HG03558 (cell line): ENCODE results near the gene PHLDA2.

Source experiments
- ATAC-seq: cut with Tn5 transposase; IDR thresholded peaks from one replicate; pipeline ENCODE4 v1.9.1; 2021; ENCODE audit warnings: moderate number of reproducible peaks; ENCODE audit not compliant: unreplicated experiment; ENCODE audit errors: extremely low read depth

Gene PHLDA2, protein sequence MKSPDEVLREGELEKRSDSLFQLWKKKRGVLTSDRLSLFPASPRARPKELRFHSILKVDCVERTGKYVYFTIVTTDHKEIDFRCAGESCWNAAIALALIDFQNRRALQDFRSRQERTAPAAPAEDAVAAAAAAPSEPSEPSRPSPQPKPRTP

DNA sequence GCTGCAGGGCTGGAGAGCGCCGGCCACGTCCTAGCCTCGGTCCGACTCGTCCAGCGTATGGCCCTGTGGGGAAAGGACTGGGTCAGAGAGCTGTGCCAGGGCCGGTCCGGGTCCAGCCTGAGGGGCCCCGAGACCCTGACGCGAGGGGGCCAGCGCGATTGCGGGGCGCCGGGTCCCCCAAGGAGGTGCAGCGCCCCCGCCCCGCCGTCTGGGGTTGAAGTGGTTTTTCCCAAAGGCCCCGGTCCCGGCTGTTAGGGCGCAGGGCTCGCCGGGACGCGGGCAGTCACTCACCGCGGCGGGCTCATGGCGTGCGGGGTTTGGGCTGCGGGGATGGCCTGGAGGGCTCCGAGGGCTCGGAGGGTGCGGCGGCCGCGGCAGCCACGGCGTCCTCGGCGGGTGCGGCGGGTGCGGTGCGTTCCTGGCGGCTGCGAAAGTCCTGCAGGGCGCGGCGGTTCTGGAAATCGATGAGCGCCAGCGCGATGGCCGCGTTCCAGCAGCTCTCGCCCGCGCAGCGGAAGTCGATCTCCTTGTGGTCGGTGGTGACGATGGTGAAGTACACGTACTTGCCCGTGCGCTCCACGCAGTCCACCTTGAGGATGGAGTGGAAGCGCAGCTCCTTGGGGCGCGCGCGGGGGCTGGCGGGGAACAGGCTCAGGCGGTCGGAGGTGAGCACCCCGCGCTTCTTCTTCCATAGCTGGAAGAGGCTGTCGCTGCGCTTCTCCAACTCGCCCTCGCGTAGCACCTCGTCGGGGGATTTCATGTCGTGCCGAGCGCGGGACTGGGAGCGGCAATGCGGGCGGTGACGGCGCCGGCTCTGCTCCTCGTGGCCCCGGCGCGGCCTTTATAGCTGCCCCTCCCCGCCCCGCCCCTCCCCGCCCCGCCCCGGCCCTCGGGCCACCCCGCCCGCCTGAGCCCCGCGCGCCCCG is at the start of gene PHLDA2:
TSS of gene PHLDA2 (minus strand) at position 816 of the 926 bp plus-strand sequence. CDS start at position 760, 56 bp downstream.
- ATAC-seq = no peak

DNA sequence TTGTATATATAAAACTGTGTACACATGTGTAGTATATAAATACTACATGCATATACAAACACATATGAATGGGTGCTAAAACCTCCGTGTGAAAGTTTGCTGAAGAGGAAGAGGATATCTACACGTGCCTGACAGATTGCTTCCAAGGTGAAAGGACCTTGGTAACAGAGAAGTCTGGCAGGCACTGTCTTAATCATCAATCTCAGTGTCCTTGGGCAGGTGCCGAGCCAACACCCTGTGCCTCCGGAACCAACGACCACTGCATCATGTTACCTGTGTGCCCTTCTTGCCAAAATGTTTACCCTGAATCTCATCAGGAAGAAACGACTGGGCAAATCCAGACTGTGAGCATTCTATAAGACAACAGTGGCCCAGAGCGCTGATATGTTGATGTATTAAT is 47.9 kb upstream of the PHLDA2 start:
- ATAC-seq = no peak

DNA sequence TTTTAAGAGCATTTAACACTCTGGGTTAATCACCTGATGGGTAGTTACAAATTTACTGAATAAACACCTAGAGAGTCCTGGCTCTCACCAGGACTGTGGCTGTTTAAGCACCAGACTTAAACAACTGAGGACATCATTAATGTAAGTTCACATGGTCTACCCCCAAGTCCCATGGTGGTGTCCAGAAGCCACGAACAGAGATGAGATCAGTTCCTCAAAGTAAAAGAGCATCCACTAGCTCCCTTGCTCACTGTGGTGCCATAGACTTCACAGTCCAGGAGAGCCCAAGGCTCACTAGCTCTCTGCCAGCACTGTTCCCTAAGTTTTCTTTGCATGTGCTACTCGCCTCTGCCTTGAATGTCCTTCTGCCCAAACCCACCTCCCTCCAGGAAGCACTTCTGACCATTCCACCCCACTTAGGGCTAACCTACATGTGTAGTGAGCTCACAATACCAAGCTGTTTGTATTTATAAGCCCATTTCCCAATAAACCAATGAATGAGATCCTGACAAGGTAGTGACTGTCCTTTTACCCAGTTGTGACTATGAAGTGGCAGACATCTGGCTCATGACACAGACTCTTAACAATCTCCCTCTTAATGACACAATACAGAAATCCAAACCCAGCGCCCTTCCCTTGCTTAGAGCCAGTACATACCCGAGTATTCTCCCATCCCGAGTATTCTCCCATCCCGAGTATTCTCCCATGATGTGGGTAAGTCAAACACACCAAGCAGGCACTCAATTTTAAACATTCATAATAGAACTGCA is 47.3 kb upstream of the PHLDA2 start:
- ATAC-seq = no peak

DNA sequence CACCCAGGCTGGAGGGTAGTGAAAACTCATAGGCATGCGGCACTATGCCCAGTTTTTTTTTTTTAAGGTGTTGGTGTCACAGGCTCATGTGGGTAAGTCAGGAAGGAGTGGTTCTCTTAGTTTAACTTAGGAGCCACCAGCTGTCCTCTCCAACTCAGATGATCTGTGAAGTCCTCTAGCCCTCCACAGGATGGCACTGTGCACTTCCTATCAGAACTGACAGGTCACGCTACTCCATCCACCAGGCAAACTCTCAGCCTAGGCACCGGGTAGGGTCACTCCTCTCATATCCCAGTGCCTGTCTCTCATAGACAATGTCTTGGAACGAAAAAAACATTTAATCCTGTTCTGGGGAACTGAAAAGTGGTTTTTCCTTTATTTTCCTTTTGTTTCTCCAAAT is 46.4 kb upstream of the PHLDA2 start:
- ATAC-seq = no peak

DNA sequence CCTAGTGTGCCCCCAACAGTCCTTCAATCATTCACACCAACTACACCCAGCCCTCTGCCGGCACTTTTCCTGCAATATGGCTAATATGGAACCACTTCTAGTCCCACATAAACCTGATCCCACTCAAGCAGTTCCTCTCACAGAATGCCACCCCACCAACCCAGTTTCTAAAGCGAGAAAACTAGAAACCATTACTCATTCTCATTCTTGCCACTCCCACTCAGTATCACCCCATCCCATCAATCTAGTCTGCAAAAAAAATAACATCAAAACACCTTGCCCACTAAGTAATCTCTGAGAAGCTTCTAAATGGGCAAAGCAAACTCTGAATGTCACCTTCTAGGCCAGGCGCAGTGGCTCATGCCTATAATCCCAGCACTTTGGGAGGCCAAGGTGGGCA is 45.1 kb upstream of the PHLDA2 start:
- no peak for ATAC-seq

DNA sequence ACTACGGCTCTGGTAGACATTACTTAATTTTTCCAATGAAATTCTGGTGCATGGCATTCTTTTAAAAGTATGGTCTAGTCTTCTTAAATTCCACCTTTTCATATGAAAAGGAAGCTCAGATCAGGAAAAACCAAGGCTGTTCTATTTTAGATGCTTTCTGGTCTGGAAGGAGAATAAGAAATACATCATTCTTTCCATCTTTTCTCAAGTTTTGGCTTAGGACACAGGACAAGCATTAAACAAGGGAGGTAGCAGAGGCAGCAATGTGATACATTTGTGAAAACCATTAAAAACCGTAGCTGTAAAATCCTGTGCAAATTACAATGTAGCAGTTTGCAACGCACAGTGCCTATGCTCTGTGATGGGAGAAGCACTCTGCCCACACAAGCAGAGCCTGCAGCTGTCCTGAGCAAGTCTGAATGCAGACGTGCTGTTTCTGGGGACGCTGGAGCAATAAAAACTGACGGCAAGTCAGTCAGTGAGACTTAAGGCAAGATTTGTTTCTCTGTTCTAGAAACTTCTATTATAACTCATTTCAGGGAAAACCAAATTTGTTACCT is 39.2 kb upstream of the PHLDA2 start:
- no peak for ATAC-seq

DNA sequence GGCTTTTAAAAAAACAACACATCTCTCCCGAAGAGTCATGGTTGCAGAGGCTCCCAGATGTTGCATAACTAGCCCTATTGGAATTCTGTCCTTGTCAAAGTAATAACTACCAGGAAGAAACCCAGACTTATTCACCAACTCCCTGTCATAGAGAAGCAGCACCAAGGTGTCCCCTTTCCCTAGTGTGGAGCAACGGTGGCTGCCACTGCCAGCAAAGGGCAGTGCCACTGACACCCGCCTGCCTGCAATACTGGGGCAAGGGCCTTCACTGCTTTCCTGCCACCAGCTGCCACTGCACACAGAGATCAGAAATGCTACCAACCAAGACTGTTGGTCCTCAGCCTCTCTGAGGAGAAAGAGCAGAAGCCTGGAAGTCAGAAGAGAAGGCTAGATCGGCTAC is 35.6 kb upstream of the PHLDA2 start:
- no peak for ATAC-seq

DNA sequence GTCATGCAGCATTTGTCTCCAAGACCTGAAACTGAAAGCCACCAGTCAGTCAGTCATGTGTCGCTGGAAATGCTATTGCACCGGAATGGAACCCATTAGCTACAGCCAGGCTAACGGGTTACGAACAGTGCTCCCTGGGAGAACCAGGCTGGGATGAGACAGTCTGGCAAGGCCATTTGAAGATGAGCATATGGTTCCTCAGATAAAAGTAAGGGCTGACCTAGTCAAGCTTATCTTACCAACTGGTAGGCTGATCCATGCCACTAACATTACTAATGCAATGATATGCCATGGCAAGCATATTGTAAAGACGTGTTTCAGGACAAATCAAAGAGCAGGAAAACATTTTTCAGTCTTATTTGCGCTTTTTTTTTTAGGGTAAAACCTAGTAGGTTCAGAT is 34.5 kb upstream of the PHLDA2 start:
- ATAC-seq = no peak

DNA sequence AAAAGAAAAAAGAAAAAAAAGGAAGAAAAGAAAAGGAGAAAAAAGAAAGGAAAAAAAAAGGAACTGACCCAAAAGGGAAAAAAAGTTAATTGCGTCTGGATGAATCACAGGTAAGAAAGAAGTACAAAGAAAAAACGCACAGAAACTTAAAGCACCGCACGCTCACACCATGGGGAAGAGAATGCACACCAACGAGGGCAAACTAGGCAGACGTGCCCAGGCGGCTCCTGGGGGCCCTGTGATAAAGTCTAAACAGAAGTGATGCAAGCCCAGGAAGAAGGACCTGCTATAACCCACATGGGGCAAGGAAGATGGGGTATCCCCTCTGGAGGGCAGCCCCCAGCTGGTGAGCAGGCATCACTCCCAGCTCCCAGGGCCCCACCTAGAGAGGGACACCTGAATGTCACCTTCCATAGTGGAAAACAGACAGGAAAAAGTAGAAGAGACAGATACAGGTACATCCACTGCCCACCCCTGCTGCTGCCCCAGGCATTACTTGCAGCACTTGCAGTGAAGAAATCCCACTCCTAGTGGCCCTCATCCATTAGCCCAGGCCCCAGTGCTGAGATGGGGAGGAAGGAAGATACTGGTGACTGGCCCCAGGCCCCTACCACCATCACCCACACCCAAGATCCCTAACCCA is 34.0 kb upstream of the PHLDA2 start:
- ATAC-seq = no peak

DNA sequence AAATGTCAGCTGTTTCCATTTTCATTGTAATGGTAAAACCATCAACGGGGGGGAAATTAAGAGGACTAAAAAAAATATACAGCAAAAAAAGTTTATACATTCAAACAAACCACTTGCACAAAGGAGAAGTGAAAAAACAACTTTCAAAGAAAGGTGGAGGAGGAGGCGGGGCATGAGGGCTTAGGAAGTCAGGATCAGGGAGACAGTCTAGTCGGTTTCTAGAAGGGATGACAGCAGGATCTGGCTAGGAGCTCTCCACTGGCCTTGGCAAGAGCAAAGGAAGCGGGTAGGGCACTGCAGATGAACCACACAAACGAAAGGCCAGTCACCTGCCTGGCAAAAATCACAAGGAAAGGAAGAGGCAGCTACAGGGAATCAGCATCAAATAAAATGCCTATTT is 31.9 kb upstream of the PHLDA2 start:
- ATAC-seq = no peak

DNA sequence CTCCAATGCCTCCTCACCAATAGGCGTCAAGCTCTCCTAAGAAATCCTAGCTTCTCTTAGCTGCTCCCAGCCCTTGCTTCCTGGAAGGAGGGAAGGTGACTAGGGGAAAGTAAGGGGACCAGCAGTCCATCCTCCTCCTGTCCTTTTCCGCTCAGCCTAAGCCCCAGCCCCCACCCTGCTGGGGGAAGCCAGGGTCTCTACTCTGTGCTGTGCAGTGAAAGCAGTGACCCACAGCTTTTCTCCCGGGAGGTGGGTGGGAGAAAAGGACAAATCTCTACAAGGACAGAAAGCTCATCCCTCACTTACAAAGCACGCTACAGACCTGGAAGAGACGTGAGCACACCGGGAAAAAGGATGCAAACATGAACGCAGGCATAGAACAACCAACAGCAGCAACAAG is 30.9 kb upstream of the PHLDA2 start:
- no peak for ATAC-seq

DNA sequence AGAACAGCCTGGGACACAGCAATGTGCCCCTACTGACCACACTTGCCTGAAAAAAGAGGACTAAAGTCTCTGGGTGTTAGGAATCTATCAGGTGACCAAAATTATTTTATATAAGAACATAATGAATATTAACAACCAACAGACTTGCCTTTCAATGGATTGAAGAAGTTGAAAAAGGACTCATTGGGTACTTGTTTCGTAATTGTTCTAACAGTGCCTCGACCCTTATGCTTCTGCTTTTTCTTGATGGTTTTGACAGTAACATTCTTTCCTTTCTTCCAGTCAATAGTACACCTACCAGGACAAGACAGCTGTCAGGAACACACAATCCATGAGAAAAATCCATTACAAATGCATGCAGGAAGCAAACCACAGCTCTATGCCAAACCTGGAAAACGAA is 29.0 kb upstream of the PHLDA2 start:
- ATAC-seq = no peak

DNA sequence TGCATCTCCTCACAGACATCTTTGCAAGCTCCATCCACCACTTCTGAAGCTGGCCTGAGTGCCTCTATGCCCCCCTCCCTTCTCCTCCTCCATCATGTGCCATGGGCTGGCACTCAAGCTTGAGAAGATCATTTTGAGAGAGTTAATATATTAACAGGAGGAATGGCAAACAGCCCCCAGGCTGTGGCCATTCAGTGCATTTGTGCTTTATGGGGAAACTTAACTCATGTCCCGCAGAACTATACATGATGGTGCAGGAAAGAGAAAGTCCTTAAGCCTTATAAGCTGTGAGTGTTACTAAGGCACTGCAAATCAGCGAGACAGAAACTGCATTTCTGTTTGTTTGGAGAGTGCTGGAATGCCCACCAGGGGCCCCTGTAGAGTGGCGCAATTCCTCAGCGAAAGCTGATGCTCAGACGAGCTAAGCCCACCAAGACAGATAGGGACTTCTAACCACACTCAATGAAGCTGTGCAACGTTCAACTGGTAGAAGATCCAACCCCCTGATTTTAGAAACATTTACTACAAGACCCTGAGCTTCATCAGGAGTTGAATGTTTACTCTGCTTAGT is 26.8 kb upstream of the PHLDA2 start:
- ATAC-seq = no peak

DNA sequence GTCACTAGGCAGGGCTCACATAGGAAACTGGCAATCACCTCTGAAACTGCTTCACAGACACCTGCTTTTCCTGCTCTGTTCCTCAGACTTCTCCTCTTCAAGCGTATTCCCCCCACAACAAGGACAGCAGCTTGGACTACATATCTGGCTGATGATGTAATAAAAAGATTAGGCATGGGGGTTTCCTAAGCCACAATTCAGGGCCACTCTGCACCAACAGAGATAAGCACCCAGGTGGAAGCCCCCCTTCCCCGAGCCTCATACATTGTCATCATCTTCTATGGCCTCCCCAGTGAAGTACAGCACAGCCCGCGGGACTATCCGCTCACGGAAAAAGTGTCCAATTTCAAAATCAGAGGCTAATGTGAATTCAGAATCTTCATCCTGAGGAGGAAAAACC is 25.0 kb upstream of the PHLDA2 start:
- no peak for ATAC-seq

DNA sequence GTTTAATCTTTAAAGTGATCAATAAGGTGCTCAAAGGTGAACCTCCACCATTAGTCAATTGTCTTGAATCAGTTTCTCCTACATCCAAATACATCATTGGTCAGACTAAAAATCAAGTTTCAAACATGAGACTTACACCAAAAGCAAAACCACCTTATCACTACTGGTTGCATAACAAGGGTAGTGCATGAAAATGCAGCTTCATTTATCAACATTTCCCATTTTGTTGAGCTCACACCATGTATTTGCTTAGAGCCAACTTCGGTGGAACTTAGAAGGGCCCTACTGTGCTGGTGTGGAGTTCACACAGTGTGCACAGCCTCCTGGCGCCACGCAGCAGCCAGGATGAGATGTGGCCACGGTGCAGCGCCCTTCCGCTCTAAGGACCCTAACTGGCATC is 23.1 kb upstream of the PHLDA2 start:
- no peak for ATAC-seq

DNA sequence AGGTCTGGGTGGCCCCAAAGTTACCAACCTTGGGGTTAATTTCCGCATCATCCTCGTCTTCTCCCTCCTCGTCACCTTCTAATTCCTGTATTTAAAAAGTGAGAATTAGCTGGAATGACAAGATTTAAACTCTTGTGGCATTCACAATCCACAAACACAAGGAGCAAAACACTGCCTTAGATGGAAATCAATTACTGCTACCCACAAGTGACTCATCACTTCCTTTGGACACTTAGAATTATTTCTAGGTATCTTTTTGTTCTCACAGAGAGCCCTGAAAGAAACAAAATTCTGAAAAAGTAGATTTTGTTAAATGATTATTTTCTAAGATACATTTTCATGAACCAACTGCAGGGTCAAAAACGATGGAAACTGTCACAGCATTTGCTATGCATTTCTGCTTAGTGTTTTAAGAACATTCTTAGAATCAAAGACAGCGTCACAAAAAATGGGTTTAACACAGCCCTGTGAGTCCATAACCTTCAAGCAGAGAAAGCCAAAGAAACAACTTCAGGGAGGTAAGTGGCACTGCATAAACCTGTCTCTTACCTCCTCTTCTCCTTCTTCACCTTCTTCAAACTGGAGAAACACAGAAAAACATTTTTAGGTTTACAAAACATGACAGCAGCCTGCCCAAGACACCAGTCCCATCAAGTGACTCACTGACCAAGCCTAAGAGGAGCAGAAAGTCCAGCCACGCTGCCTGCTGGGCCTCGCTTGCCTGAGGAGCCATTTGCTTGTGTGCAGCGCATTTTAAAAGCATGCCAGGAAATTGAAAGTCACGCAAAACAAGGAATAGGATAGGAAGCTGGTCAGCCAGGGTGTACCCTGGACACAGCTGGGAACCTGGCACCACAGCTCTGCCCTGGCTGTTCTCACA is 22.3 kb upstream of the PHLDA2 start:
- ATAC-seq = no peak

DNA sequence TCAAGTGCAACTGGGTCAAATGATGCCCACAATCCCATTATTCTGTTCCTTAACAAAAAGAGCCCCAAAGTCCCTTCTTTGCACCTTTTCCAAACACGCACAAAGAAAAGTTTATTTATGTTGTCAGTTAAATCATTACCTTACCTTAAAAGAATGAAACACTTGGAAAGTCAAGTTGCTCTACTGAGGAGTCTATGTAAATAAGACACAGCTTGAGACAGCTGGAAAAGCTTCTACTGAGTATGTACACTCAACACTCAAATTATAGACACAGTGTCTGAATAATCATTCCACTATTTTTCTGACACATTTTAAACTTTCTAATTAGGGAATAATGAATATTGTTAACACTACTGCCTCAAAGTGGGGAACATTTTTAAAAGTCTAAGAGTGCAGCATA is 21.6 kb upstream of the PHLDA2 start:
- no peak for ATAC-seq

DNA sequence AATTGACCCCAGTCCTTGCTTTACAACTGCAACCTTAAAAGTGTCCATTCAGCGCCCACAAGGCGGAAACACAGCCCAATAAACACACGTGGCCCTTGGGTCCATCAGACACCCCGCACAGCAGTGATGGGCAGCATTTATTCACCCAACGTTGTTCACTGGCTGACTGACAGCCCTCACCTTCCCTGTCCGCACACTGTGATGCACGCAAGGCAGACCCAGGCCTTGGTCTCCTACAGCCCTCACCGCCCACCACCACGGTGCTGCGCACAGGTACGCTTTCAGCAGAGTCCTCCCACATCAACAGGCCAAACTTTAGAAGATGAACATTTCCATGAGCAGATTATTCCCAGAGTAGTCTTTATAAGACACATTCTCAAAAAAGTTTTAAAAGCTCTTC is 20.7 kb upstream of the PHLDA2 start:
- ATAC-seq = no peak

DNA sequence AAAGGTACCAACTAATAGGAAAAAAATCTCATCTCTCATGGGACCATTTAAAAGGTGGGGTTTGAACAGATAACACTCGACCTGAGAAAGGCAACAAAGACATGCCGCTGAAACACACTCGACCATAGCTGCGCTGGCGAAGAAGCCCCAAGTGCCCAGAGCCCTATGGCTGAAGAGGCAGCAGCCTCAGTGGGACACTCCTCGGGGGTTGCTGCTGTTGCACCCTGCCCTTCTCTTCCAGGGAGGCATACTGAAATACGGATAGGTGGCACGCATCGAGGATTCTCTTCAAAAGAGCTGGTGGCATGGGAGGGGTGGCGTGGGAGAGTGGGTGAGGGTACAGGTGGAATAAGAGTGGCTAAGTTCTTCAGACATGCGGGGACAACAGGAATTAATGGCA is 18.5 kb upstream of the PHLDA2 start:
- no peak for ATAC-seq
